HG03520 (cell line): ENCODE results near the gene CAMK4.
"Not testable (repeated sequence)": the region's sequence is repeated elsewhere in the genome, so short reads cannot be mapped to it uniquely, and the experiment has no call there.

Experiments used
- ATAC-seq: cut with Tn5 transposase; IDR thresholded peaks from one replicate; pipeline ENCODE4 v1.9.1; 2021; ENCODE audit warnings: mild to moderate bottlenecking, moderate library complexity; ENCODE audit not compliant: unreplicated experiment

The CAMK4 gene

GRCh38 chr5:111377306-111377705 is 153.1 kb downstream of the CAMK4 start:
- ATAC-seq: no peak

- ATAC-seq: no peak
These were observed 155.2 kb downstream of the CAMK4 start for GRCh38 chr5:111379391-111379816.

- no peak for ATAC-seq
These were observed 159.2 kb downstream of the CAMK4 start for GRCh38 chr5:111383288-111383970.

- ATAC-seq: no peak
These were observed 160.0 kb downstream of the CAMK4 start for GRCh38 chr5:111384220-111384619.

- ATAC-seq: no peak
These were observed 160.9 kb downstream of the CAMK4 start for GRCh38 chr5:111385051-111385450.

- ATAC-seq: no peak
These were observed 162.0 kb downstream of the CAMK4 start for GRCh38 chr5:111385970-111386831.

GRCh38 chr5:111386832-111387162 is 162.6 kb downstream of the CAMK4 start:
- no peak for ATAC-seq

GRCh38 chr5:111387361-111387760 is 163.2 kb downstream of the CAMK4 start:
- no peak for ATAC-seq

- ATAC-seq: no peak
These were observed 165.4 kb downstream of the CAMK4 start for GRCh38 chr5:111389390-111390082.

- no peak for ATAC-seq
These were observed 168.0 kb downstream of the CAMK4 start for GRCh38 chr5:111392181-111392580.

GRCh38 chr5:111394586-111394985 is 170.4 kb downstream of the CAMK4 start:
- ATAC-seq: no peak

- ATAC-seq: no peak
These were observed 173.8 kb downstream of the CAMK4 start for GRCh38 chr5:111398013-111398412.

GRCh38 chr5:111399113-111399512 is 174.9 kb downstream of the CAMK4 start:
- no peak for ATAC-seq

- no peak for ATAC-seq
These were observed 177.7 kb downstream of the CAMK4 start for GRCh38 chr5:111401906-111402305.

- no peak for ATAC-seq
These were observed 180.1 kb downstream of the CAMK4 start for GRCh38 chr5:111404270-111404769.

GRCh38 chr5:111407562-111407961 is 183.4 kb downstream of the CAMK4 start:
- no peak for ATAC-seq

- no peak for ATAC-seq
These were observed 184.6 kb downstream of the CAMK4 start for GRCh38 chr5:111408817-111409216.

GRCh38 chr5:111409266-111409665 is 185.1 kb downstream of the CAMK4 start:
- ATAC-seq: not testable (repeated sequence)

- not testable (repeated sequence) for ATAC-seq
These were observed 185.9 kb downstream of the CAMK4 start for GRCh38 chr5:111410067-111410466.

GRCh38 chr5:111411301-111411700 is 187.1 kb downstream of the CAMK4 start:
- ATAC-seq: no peak

- no peak for ATAC-seq
These were observed 188.4 kb downstream of the CAMK4 start for GRCh38 chr5:111412593-111412992.
